Transverse colon (tissue), 4 donors: ENCODE data around the gene FBXO21.

Experiments
- EP300 ChIP-seq: sonication (generic); formaldehyde crosslinking; IDR thresholded peaks from one replicate; pipeline ENCODE4 v1.6.1; 2017; ENCODE audit warnings: antibody characterized with exemption, low read depth
- POLR2AphosphoS5 ChIP-seq, 3 donors: sonication (generic); formaldehyde crosslinking; IDR thresholded peaks; one replicate each; pipeline ENCODE4 v1.6.1; 2016; ENCODE audit warnings: antibody characterized with exemption in 3 of 3
- TF ChIP-seq, protein P1 (sequence below), 5 experiments: fragments of 200-600 bp in 3 of 5; fragments of 450-650 bp in 2 of 5; sonication (generic) in 3 of 5; IDR thresholded peaks; 1 replicate in 2 of 5; 2 replicates in 3 of 5; pipeline ENCODE4 v1.5.1; 2016 to 2017; ENCODE audit warnings: antibody characterized with exemption in 5 of 5, inconsistent platforms in 3 of 5, mild to moderate bottlenecking in 2 of 5, moderate library complexity in 1 of 5

DNA sequence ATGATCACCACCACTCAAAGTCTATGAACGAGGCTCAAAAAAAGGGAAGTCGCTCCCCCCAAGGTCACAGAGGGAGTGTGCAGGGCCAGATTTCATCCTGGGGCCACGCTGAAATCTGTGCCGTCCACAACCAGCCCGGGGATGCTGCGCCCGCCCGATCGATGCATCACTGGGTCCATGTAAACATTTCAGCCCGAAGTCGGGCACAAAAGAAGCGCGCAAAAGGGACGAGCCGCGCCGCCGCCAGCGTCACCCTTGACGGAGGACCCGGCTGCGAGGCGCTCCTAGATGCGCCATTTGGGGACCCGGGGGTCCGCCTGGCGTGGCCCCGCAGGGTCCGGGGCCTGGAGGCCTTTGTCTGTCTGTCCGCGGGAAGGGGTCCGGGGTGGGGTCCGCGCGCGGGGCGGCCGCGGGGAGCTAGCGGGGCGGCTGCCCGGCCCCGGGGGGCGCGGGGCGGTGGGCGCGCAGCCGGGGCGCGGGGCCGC, 503 bp downstream of the FBXO21 start:
- TF ChIP-seq POLR2AphosphoS5 (IDR thresholded peaks at IDR 0.05) (no peak), EP300 (no peak)
- TF ChIP-seq, protein P1, sequence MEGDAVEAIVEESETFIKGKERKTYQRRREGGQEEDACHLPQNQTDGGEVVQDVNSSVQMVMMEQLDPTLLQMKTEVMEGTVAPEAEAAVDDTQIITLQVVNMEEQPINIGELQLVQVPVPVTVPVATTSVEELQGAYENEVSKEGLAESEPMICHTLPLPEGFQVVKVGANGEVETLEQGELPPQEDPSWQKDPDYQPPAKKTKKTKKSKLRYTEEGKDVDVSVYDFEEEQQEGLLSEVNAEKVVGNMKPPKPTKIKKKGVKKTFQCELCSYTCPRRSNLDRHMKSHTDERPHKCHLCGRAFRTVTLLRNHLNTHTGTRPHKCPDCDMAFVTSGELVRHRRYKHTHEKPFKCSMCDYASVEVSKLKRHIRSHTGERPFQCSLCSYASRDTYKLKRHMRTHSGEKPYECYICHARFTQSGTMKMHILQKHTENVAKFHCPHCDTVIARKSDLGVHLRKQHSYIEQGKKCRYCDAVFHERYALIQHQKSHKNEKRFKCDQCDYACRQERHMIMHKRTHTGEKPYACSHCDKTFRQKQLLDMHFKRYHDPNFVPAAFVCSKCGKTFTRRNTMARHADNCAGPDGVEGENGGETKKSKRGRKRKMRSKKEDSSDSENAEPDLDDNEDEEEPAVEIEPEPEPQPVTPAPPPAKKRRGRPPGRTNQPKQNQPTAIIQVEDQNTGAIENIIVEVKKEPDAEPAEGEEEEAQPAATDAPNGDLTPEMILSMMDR (IDR thresholded peaks at IDR 0.05), result no peak
